Cardiac septum (tissue), 1 donor: ENCODE results near the gene ALOX15B. TPM values are rescaled to one million over a fixed set of nuclear protein-coding genes. Genes with fewer than 3 reads are reported as not detected.

Source experiments
- DNase-seq: peaks from one replicate; pipeline ENCODE4 v3.0.0-alpha.2; 2020; ENCODE audit warnings: low spot score
- intact Hi-C: fragments of 100-400 bp; cut with DNase I; formaldehyde crosslinking; loops from one replicate; pipeline ENCODE4 v1.14.0; 2022
- total RNA-seq: library from RNA; stranded (reverse); fragmentation: NEBNext Ultra II Directional; extraction: Animal tissue kit (Norgen Biotek cat#: 25700); gene quantifications from one replicate; pipeline ENCODE4 v1.2.1, GENCODE V29; 2021
- donor health status: DM: no; HTN: no; CAD: no.

Gene ALOX15B
- total RNA-seq, 1 donor from 2014 or later: not detected

- intact Hi-C loops: no loop called here
- DNase-seq: no peak
These were observed 9.7 kb upstream of the ALOX15B start for GRCh38 chr17:8029121-8029520.

GRCh38 chr17:8031261-8031661 is 7.6 kb upstream of the ALOX15B start:
- intact Hi-C loops: no loop called here
- peak; percentile 47 for DNase-seq

GRCh38 chr17:8031950-8032349 is 6.9 kb upstream of the ALOX15B start:
- DNase-seq: no peak
- intact Hi-C loops: no loop called here

- no peak for DNase-seq
- intact Hi-C loops: no loop called here
These were observed 6.4 kb upstream of the ALOX15B start for GRCh38 chr17:8032442-8032841.

GRCh38 chr17:8039611-8040168 is 831 bp downstream of the ALOX15B start:
- no peak for DNase-seq
- intact Hi-C loops: loop anchor here (2.0 kb wide), 1 partner anchor 125 kb away; no protein-coding TSS in a partner anchor

GRCh38 chr17:8041249-8041928 is 2.5 kb downstream of the ALOX15B start:
- no peak for DNase-seq
- intact Hi-C loops: loop anchor here (1.0 to 2.0 kb wide), 2 partner anchors 53 to 127 kb away; no protein-coding TSS in a partner anchor

GRCh38 chr17:8041979-8042378 is 3.1 kb downstream of the ALOX15B start:
- DNase-seq: no peak
- intact Hi-C loops: loop anchor here (1.0 to 2.0 kb wide), 2 partner anchors 54 to 127 kb away; no protein-coding TSS in a partner anchor

GRCh38 chr17:8044819-8045810 is 6.3 kb downstream of the ALOX15B start:
- DNase-seq: no peak
- intact Hi-C loops: no loop called here

- DNase-seq: no peak
- intact Hi-C loops: no loop called here
These were observed 7.6 kb downstream of the ALOX15B start for GRCh38 chr17:8046306-8046928.

GRCh38 chr17:8046929-8047768 is 8.3 kb downstream of the ALOX15B start:
- no peak for DNase-seq
- intact Hi-C loops: no loop called here

GRCh38 chr17:8047769-8048110 is 8.9 kb downstream of the ALOX15B start:
- no peak for DNase-seq
- intact Hi-C loops: no loop called here

GRCh38 chr17:8048236-8048635 is 9.4 kb downstream of the ALOX15B start:
- intact Hi-C loops: no loop called here

GRCh38 chr17:8048736-8049135 is 9.9 kb downstream of the ALOX15B start:
- DNase-seq: no peak
- intact Hi-C loops: no loop called here

More at GRCh38 chr17:8048236-8048635, 9.4 kb downstream of the ALOX15B start:
- no peak for DNase-seq

- intact Hi-C loops: no loop called here
- DNase-seq: peak; percentile 24
These were observed 13.0 kb downstream of the ALOX15B start for GRCh38 chr17:8051831-8052230.

- intact Hi-C loops: no loop called here
- no peak for DNase-seq
These were observed 13.7 kb downstream of the ALOX15B start for GRCh38 chr17:8052256-8053252.

GRCh38 chr17:8053600-8053999 is 14.7 kb downstream of the ALOX15B start:
- intact Hi-C loops: no loop called here

GRCh38 chr17:8055851-8056231 is 17.0 kb downstream of the ALOX15B start:
- intact Hi-C loops: loop anchor here (2.0 to 5.0 kb wide), 2 partner anchors 193 to 314 kb away; no protein-coding TSS in a partner anchor

More at GRCh38 chr17:8053600-8053999, 14.7 kb downstream of the ALOX15B start:
- DNase-seq: no peak

More at GRCh38 chr17:8055851-8056231, 17.0 kb downstream of the ALOX15B start:
- DNase-seq: peak; percentile 9
